GM21576 (cell line): Measurements from ENCODE around the gene HLA-B.

ENCODE experiments used
- ATAC-seq: cut with Tn5 transposase; IDR thresholded peaks from one replicate; pipeline ENCODE4 v1.9.1; 2021; ENCODE audit warnings: mild to moderate bottlenecking, moderate library complexity; ENCODE audit not compliant: unreplicated experiment

The HLA-B gene

GRCh38 chr6:31353384-31353945 is 3.5 kb downstream of the HLA-B start:
- ATAC-seq = no peak

- ATAC-seq = no peak
Observed at GRCh38 chr6:31352683-31353383, 4.1 kb downstream of the HLA-B start.

- no peak for ATAC-seq
Observed at GRCh38 chr6:31352310-31352682, 4.7 kb downstream of the HLA-B start.

- no peak for ATAC-seq
Observed at GRCh38 chr6:31351401-31352309, 5.3 kb downstream of the HLA-B start.

- ATAC-seq = no peak
Observed at GRCh38 chr6:31351033-31351380, 6.0 kb downstream of the HLA-B start.

GRCh38 chr6:31350196-31351032 is 6.6 kb downstream of the HLA-B start:
- no peak for ATAC-seq

- ATAC-seq = no peak
Observed at GRCh38 chr6:31349301-31349700, 7.7 kb downstream of the HLA-B start.

- no peak for ATAC-seq
Observed at GRCh38 chr6:31345026-31345730, 11.8 kb downstream of the HLA-B start.

GRCh38 chr6:31340228-31340627 is 16.8 kb downstream of the HLA-B start:
- ATAC-seq = no peak

- no peak for ATAC-seq
Observed at GRCh38 chr6:31339210-31339609, 17.8 kb downstream of the HLA-B start.

GRCh38 chr6:31336896-31337496 is 20.0 kb downstream of the HLA-B start:
- no peak for ATAC-seq

GRCh38 chr6:31332637-31333602 is 24.1 kb downstream of the HLA-B start:
- no peak for ATAC-seq

GRCh38 chr6:31328355-31328960 is 28.5 kb downstream of the HLA-B start:
- ATAC-seq = no peak

GRCh38 chr6:31321820-31322219 is 35.2 kb downstream of the HLA-B start:
- no peak for ATAC-seq

GRCh38 chr6:31321005-31321707 is 35.8 kb downstream of the HLA-B start:
- ATAC-seq = no peak

- ATAC-seq = no peak
Observed at GRCh38 chr6:31317036-31317435, 39.9 kb downstream of the HLA-B start.

GRCh38 chr6:31309641-31310040 is 47.3 kb downstream of the HLA-B start:
- no peak for ATAC-seq

- no peak for ATAC-seq
Observed at GRCh38 chr6:31308845-31309175, 48.2 kb downstream of the HLA-B start.
